ENCODE data around the gene FGF19.

FGF19 gene

DNA sequence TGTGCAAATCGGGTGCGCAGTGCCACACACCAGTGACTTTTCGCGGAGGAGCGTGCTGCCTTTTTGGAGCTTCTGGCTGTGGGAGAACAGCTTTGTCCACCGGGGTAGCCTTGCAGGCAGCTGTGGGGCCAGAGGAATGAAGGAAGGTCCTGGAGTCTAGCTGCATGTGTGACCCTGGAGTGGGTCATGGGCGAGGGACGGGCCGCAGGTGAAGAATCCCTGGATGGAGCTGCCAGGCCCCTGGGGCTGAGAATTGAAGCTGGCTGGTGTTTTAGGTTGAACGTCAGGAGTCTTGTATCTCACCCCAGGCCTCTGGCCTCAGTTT is 54.3 kb downstream of the FGF19 start:
- Histone ChIP-seq H4K20me1 (ENCODE audit: insufficient read depth, low read length) (no peaks in the 10 kb centered on the region; the same call in 1 of the 2 replicates), H3K36me3 (ENCODE audit: insufficient read depth, low read length) (no peaks in the 10 kb centered on the region), H3K4me3 (ENCODE audit: low read depth in 1 of 2, low read length in 2 of 2) (no peak overlapping the region), H2AFZ (ENCODE audit: low read depth, low read length) (no peak overlapping the region), H3K4me1 (ENCODE audit: insufficient read depth, low read length) (no peaks in the 10 kb centered on the region), H3K9me3 (ENCODE audit: insufficient read depth, low read length, severe bottlenecking) (no peaks in the 10 kb centered on the region), H3K79me2 (ENCODE audit: insufficient read depth, low read length) (no peaks in the 10 kb centered on the region), H3K27ac (ENCODE audit: low read length) (no peak overlapping the region), H3K27me3 (ENCODE audit: insufficient read depth, low read length, poor library complexity) (no peaks in the 10 kb centered on the region), H3K4me2 (ENCODE audit: insufficient read depth, low read length) (no peak overlapping the region), H3K9ac (ENCODE audit: low read depth, low read length) (no peak overlapping the region)
- DNase-seq (no peak), ATAC-seq (ENCODE audit: insufficient read depth, low read depth) (no peak)
- TF ChIP-seq, protein P1, sequence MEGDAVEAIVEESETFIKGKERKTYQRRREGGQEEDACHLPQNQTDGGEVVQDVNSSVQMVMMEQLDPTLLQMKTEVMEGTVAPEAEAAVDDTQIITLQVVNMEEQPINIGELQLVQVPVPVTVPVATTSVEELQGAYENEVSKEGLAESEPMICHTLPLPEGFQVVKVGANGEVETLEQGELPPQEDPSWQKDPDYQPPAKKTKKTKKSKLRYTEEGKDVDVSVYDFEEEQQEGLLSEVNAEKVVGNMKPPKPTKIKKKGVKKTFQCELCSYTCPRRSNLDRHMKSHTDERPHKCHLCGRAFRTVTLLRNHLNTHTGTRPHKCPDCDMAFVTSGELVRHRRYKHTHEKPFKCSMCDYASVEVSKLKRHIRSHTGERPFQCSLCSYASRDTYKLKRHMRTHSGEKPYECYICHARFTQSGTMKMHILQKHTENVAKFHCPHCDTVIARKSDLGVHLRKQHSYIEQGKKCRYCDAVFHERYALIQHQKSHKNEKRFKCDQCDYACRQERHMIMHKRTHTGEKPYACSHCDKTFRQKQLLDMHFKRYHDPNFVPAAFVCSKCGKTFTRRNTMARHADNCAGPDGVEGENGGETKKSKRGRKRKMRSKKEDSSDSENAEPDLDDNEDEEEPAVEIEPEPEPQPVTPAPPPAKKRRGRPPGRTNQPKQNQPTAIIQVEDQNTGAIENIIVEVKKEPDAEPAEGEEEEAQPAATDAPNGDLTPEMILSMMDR (IDR thresholded peaks at IDR 0.05; ENCODE audit: borderline replicate concordance, extremely low read depth, low read length, poor library complexity, severe bottlenecking) = no peak
- TF ChIP-seq EZH2 (IDR thresholded peaks at IDR 0.05; ENCODE audit: borderline replicate concordance, low read depth, low read length, severe bottlenecking) = no peak

DNA sequence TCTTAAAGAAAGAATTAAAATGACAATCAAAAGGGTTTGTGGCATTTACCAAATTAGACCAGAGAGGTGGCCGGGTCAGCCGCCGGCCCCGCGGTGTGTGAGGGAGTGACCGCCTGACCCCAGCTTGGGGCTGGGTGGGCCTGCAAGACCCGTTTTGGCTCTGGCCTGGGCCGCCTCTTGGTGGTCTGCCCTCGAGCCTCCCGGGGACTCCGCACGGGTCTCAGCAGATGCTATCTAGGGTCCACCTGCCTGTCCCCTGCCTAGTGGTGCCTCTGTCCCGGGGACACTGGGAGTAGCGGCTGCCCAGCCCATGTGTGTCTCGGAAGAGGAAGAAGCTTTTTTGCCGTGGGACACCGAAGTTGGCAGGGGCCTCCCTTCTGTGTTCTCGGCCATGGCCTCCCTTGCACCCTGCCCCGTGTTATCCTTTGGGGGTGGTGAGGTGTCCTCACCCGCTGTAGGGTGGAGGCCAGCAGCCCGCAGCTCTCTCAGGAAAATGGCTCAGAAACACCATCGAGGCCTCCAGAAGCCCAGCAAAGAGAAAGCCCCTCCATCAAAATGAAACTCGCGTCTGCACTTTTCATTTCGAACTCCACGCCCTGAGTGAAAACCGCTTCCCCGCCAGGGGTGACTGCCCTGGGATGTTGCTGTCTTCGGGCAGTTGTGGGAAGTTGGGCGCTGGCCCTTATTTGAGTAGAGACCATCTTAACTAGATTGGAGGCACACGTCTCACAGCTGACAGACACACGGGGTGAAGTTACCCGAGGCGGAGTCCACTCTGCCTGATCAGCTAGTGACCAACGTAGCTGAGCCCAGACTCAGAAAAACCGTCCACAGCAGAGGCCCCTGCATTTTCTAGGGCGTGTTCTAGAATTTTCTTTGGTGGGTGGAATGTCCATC is 54.9 kb downstream of the FGF19 start:
- H3K4me3 ChIP-seq (ENCODE audit: low read depth in 1 of 2, low read length in 2 of 2) = no peak overlapping the region
- no peak overlapping the region for H3K4me2 ChIP-seq (ENCODE audit: insufficient read depth, low read length)
- no peak overlapping the region for H2AFZ ChIP-seq (ENCODE audit: low read depth, low read length)
- H3K27me3 ChIP-seq (ENCODE audit: insufficient read depth, low read length, poor library complexity) = no peaks in the 10 kb centered on the region
- no peak overlapping the region for H3K9ac ChIP-seq (ENCODE audit: low read depth, low read length)
- H3K9me3 ChIP-seq (ENCODE audit: insufficient read depth, low read length, severe bottlenecking) = no peaks in the 10 kb centered on the region
- DNase-seq (no peak), ATAC-seq (ENCODE audit: insufficient read depth, low read depth) (no peak)
- H3K36me3 ChIP-seq (ENCODE audit: insufficient read depth, low read length) = no peaks in the 10 kb centered on the region
- TF ChIP-seq EZH2 (IDR thresholded peaks at IDR 0.05; ENCODE audit: borderline replicate concordance, low read depth, low read length, severe bottlenecking) = no peak
- TF ChIP-seq, protein P1 (IDR thresholded peaks at IDR 0.05; ENCODE audit: borderline replicate concordance, extremely low read depth, low read length, poor library complexity, severe bottlenecking) = no peak
- H3K4me1 ChIP-seq (ENCODE audit: insufficient read depth, low read length) = no peaks in the 10 kb centered on the region
- H3K79me2 ChIP-seq (ENCODE audit: insufficient read depth, low read length) = no peaks in the 10 kb centered on the region
- H3K27ac ChIP-seq (ENCODE audit: low read length) = no peak overlapping the region
- no peaks in the 10 kb centered on the region; the same call in 1 of the 2 replicates for H4K20me1 ChIP-seq (ENCODE audit: insufficient read depth, low read length)
